HFFc6 (cell line): Measurements from ENCODE around the gene A4GALT. TPM values are rescaled to one million over a fixed set of nuclear protein-coding genes. Genes with fewer than 3 reads are reported as not detected.
A peak's percentile ranks its signal among the peaks of the same experiment; 100 is the strongest.

Source experiments
- DNase-seq: peaks from one replicate; pipeline ENCODE4 v3.0.0-alpha.2; 2018
- H3K27ac Mint-ChIP-seq: 2 replicates; pipeline ENCODE4 v1.8.0; 2020; ENCODE audit warnings: mild to moderate bottlenecking, mixed read lengths
- H3K27me3 Mint-ChIP-seq: 2 replicates; pipeline ENCODE4 v1.8.0; 2021; ENCODE audit warnings: mild to moderate bottlenecking, moderate library complexity, mixed read lengths; ENCODE audit not compliant: insufficient read depth
- H3K36me3 Mint-ChIP-seq: 2 replicates; pipeline ENCODE4 v1.8.0; 2021; ENCODE audit warnings: low read depth, mixed read lengths
- H3K4me1 Mint-ChIP-seq: 2 replicates; pipeline ENCODE4 v1.8.0; 2020; ENCODE audit warnings: low read depth, mixed read lengths
- H3K4me3 Mint-ChIP-seq: 2 replicates; pipeline ENCODE4 v1.8.0; 2020; ENCODE audit warnings: mild to moderate bottlenecking, moderate library complexity, mixed read lengths
- H3K9me3 Mint-ChIP-seq: 2 replicates; pipeline ENCODE4 v1.8.0; 2020; ENCODE audit warnings: mild to moderate bottlenecking, mixed read lengths
- CTCF ChIP-seq: fragments of 200-600 bp; sonication (generic); IDR thresholded peaks from 2 replicates; pipeline ENCODE4 v1.5.0; 2021; ENCODE audit warnings: antibody characterized with exemption, mild to moderate bottlenecking
- total RNA-seq, 6 experiments: library from RNA; stranded (reverse); fragmentation: NEBNext Ultra II Directional; extraction: Animal tissue kit (Norgen Biotek cat#: 25700); gene quantifications; 2 replicates in 1 of 6; 3 replicates in 5 of 6; pipeline ENCODE4 v1.2.3, GENCODE V29; 2021

The A4GALT gene
- total RNA-seq, 6 experiments from 2014 or later = 12.2 to 14.3 (median 13.1) TPM

- no peaks in the 10 kb centered on the region for H3K9me3 Mint-ChIP-seq
- H3K27ac Mint-ChIP-seq = no peak overlapping the region
- no peaks in the 10 kb centered on the region for H3K27me3 Mint-ChIP-seq
- no peak for DNase-seq
- H3K4me1 Mint-ChIP-seq = peaks cover 4% of the 10 kb centered on the region; the same call in 1 of the 2 replicates
- no peak overlapping the region for H3K4me3 Mint-ChIP-seq
- no peaks in the 10 kb centered on the region for H3K36me3 Mint-ChIP-seq
- no peak for TF ChIP-seq CTCF
Measured at GRCh38 chr22:42664976-42665831, 55.5 kb downstream of the A4GALT start.

GRCh38 chr22:42661985-42662831 lies 58.5 kb downstream of the A4GALT start:
- no peaks in the 10 kb centered on the region for H3K9me3 Mint-ChIP-seq
- no peaks in the 10 kb centered on the region for H3K4me1 Mint-ChIP-seq
- peak overlapping the region; percentile 71 for H3K4me3 Mint-ChIP-seq
- H3K27ac Mint-ChIP-seq = no peak overlapping the region
- H3K27me3 Mint-ChIP-seq = no peaks in the 10 kb centered on the region
- H3K36me3 Mint-ChIP-seq = no peaks in the 10 kb centered on the region
- peak; percentile 41 for DNase-seq
- peak; percentile 92 for TF ChIP-seq CTCF

GRCh38 chr22:42656578-42656977 lies 64.1 kb downstream of the A4GALT start:
- no peaks in the 10 kb centered on the region for H3K36me3 Mint-ChIP-seq
- no peak for DNase-seq
- no peak overlapping the region for H3K4me3 Mint-ChIP-seq
- no peak for TF ChIP-seq CTCF
- 0 out of 2 replicates have a peak, but pooled peaks cover 2% of the 10 kb centered on the region for H3K27me3 Mint-ChIP-seq
- H3K4me1 Mint-ChIP-seq = no peaks in the 10 kb centered on the region
- no peak overlapping the region for H3K27ac Mint-ChIP-seq
- no peaks in the 10 kb centered on the region for H3K9me3 Mint-ChIP-seq

GRCh38 chr22:42655693-42656092 lies 65.0 kb downstream of the A4GALT start:
- no peak for DNase-seq
- H3K36me3 Mint-ChIP-seq = no peaks in the 10 kb centered on the region
- TF ChIP-seq CTCF = no peak

GRCh38 chr22:42654436-42655073 lies 66.1 kb downstream of the A4GALT start:
- TF ChIP-seq CTCF = no peak
- no peak overlapping the region for H3K4me3 Mint-ChIP-seq
- H3K27me3 Mint-ChIP-seq = 0 out of 2 replicates have a peak, but pooled peaks cover 2% of the 10 kb centered on the region
- H3K9me3 Mint-ChIP-seq = no peaks in the 10 kb centered on the region
- H3K27ac Mint-ChIP-seq = no peak overlapping the region
- H3K4me1 Mint-ChIP-seq = peaks cover 8% of the 10 kb centered on the region
- no peaks in the 10 kb centered on the region for H3K36me3 Mint-ChIP-seq
- no peak for DNase-seq

More at GRCh38 chr22:42655693-42656092, 65.0 kb downstream of the A4GALT start:
- Mint-ChIP-seq H3K27ac (no peak overlapping the region), H3K4me1 (peaks cover 7% of the 10 kb centered on the region), H3K9me3 (no peaks in the 10 kb centered on the region), H3K27me3 (0 out of 2 replicates have a peak, but pooled peaks cover 2% of the 10 kb centered on the region), H3K4me3 (no peak overlapping the region)
